Prostate gland (tissue), 2 donors: ENCODE data around the gene ERC2. TPM values are rescaled to one million over a fixed set of nuclear protein-coding genes. Genes with fewer than 3 reads are reported as not detected.

Source experiments
- DNase-seq: peaks from one replicate; pipeline ENCODE4 v3.0.0-alpha.2; 2019; ENCODE audit warnings: low spot score
- H3K27ac ChIP-seq, 2 donors: fragments of 200-600 bp; sonication (generic); 2 replicates each; pipeline ENCODE4 v1.5.1; 2017 to 2019
- H3K27me3 ChIP-seq: fragments of 200-600 bp; sonication (generic); replicated peaks from 2 replicates; pipeline ENCODE4 v1.5.1; 2019; ENCODE audit not compliant: insufficient read depth
- H3K36me3 ChIP-seq, 2 donors: fragments of 200-600 bp; sonication (generic); 1 replicate in 1 of 2; 2 replicates in 1 of 2; pipeline versions ENCODE4 v1.5.1 to v1.8.1; 2017 to 2019
- H3K4me1 ChIP-seq: fragments of 200-600 bp; sonication (generic); replicated peaks from 2 replicates; pipeline ENCODE4 v1.5.1; 2019
- H3K4me3 ChIP-seq, 2 donors: fragments of 200-600 bp; sonication (generic); 2 replicates each; pipeline ENCODE4 v1.5.1; 2017 to 2019
- H3K9me3 ChIP-seq: fragments of 200-600 bp; sonication (generic); 2 replicates; pipeline ENCODE4 v1.5.1; 2017
- CTCF ChIP-seq, 4 experiments: fragments of 200-600 bp in 2 of 4; fragments of 450-650 bp in 2 of 4; sonication (generic) in 2 of 4; IDR thresholded peaks; 1 replicate in 3 of 4; 2 replicates in 1 of 4; pipeline ENCODE4 v1.5.1; 2016 to 2019; ENCODE audit warnings: antibody characterized with exemption in 4 of 4, mild to moderate bottlenecking in 2 of 4, moderate library complexity in 2 of 4
- POLR2A ChIP-seq: fragments of 450-650 bp; IDR thresholded peaks from one replicate; pipeline ENCODE4 v1.6.1; 2016; ENCODE audit warnings: antibody characterized with exemption, mild to moderate bottlenecking
- POLR2AphosphoS5 ChIP-seq: sonication (generic); formaldehyde crosslinking; IDR thresholded peaks from one replicate; pipeline ENCODE4 v1.6.1; 2017; ENCODE audit warnings: antibody characterized with exemption
- WGBS: methylation state at CpG from one replicate; pipeline ENCODE4 v1.1.5; 2018; 5-methylcytosine and 5-hydroxymethylcytosine counted together
- intact Hi-C: fragments of 100-400 bp; cut with DNase I; formaldehyde crosslinking; loops from one replicate; pipeline ENCODE4 v1.14.2; 2022
- total RNA-seq, 2 donors: library from RNA; depleted of rRNA; stranded (reverse); fragments of >200 nt; gene quantifications; one replicate each; pipeline ENCODE4 v1.1.0, GENCODE V29; 2016

ERC2 gene
- total RNA-seq, 2 donors from 2014 or later: 1.0 to 2.7 TPM

DNA sequence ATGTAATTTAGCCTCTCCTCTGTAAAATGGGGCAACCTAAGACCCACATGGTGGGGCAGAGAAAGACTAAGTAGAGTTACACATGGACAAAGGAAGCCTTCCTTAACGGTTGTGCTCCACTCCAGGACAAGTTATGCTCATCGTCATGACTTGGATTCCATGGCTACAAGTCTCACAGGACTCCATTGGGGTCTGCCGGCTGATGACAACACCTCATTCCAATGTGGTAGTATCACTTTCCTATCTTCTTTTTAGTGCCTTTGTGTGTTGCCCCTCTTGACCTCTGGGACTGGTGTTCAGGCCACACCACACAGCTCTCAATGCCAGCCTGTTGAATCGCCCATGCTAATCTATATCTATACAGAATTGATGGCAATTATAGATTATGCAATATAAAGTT lies 799.9 kb downstream of the ERC2 start:
- Histone ChIP-seq H3K4me1 (no peaks in the 10 kb centered on the region), H3K36me3 (no peaks in the 10 kb centered on the region), H3K9me3 (no peaks in the 10 kb centered on the region), H3K27me3 (no peaks in the 10 kb centered on the region), H3K4me3 (no peak overlapping the region), H3K27ac (no peak overlapping the region)
- DNase-seq: no peak
- TF ChIP-seq POLR2A: no peak
- TF ChIP-seq CTCF (IDR thresholded peaks at IDR 0.05): no peak
- no peak for TF ChIP-seq POLR2AphosphoS5
- intact Hi-C loops: no loop called here
- 91% methylated on average over 4 of the region's 4 CpGs for WGBS

- 74% methylated on average over 14 of the region's 14 CpGs for WGBS
- intact Hi-C loops: no loop called here
- Histone ChIP-seq H3K4me1 (no peaks in the 10 kb centered on the region), H3K4me3 (no peak overlapping the region), H3K36me3 (no peaks in the 10 kb centered on the region), H3K27ac (no peak overlapping the region), H3K9me3 (no peaks in the 10 kb centered on the region), H3K27me3 (no peaks in the 10 kb centered on the region)
- no peak for TF ChIP-seq CTCF (IDR thresholded peaks at IDR 0.05)
- no peak for TF ChIP-seq POLR2AphosphoS5
- TF ChIP-seq POLR2A: no peak
- DNase-seq: no peak
These were observed 803.9 kb downstream of the ERC2 start for GRCh38 chr3:55664387-55664786.

DNA sequence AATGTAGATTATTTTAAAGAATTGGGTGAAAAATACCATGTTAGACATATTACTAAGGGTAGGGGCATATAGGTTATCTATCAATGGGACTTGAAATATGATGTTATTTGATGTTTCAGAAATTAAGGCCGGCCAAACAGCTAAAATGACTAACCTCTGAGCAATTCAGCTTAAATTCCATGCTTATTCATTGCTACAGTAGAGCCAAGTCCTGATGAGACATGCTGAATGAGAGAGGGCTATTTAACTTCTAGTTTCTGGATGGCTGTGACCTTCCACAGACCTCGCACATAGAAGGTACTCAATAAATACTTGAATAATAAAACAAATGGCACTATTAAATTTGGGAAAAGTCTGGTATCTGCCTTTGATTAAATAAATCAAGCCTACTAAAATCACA lies 805.6 kb downstream of the ERC2 start:
- Histone ChIP-seq H3K27ac (no peak overlapping the region), H3K4me1 (no peaks in the 10 kb centered on the region), H3K4me3 (no peak overlapping the region), H3K9me3 (no peaks in the 10 kb centered on the region), H3K27me3 (no peaks in the 10 kb centered on the region), H3K36me3 (no peaks in the 10 kb centered on the region)
- intact Hi-C loops: no loop called here
- 86% methylated on average over 2 of the region's 2 CpGs for WGBS
- no peak for DNase-seq
- TF ChIP-seq POLR2AphosphoS5 (no peak), CTCF (IDR thresholded peaks at IDR 0.05) (no peak), POLR2A (no peak)

- no peaks in the 10 kb centered on the region for H3K4me1 ChIP-seq
- no peak overlapping the region for H3K27ac ChIP-seq
- no peaks in the 10 kb centered on the region for H3K36me3 ChIP-seq
- no peaks in the 10 kb centered on the region for H3K27me3 ChIP-seq
- DNase-seq: no peak
- no peak overlapping the region for H3K4me3 ChIP-seq
- no peaks in the 10 kb centered on the region for H3K9me3 ChIP-seq
- no peak for TF ChIP-seq CTCF (IDR thresholded peaks at IDR 0.05)
- no peak for TF ChIP-seq POLR2A
- no peak for TF ChIP-seq POLR2AphosphoS5
- WGBS: 75% methylated on average over 4 of the region's 4 CpGs
- intact Hi-C loops: no loop called here
These were observed 806.7 kb downstream of the ERC2 start for GRCh38 chr3:55661571-55661970.

DNA sequence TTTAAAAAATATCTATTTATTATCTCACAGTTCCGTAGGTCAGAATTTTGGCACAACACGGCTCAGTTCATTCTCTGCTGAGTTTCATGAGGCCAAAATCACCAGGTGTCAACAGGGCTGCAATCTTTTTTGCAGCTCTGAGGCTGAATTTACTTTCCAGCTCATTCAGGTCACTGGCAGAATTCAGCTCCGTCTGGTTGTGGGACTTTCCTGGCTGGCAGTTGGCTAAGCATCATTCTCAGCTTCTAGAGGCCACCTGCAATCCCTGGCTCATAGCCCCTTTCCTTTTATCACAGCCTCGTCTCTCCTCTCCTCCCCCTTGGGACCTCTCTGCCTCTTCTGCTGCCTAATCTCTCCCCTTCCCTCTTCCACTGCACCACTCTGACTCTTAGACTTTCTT lies 807.1 kb downstream of the ERC2 start:
- Histone ChIP-seq H3K36me3 (no peaks in the 10 kb centered on the region), H3K27me3 (no peaks in the 10 kb centered on the region), H3K27ac (no peak overlapping the region), H3K4me1 (no peaks in the 10 kb centered on the region), H3K9me3 (no peaks in the 10 kb centered on the region), H3K4me3 (no peak overlapping the region)
- TF ChIP-seq CTCF (IDR thresholded peaks at IDR 0.05): no peak
- no peak for TF ChIP-seq POLR2A
- TF ChIP-seq POLR2AphosphoS5: no peak
- DNase-seq: no peak
- intact Hi-C loops: no loop called here
- WGBS: 42% methylated on average over 4 of the region's 4 CpGs
